ENCODE data around the gene CNTF.

- TF ChIP-seq EZH2 (IDR thresholded peaks at IDR 0.05; ENCODE audit: insufficient read depth, poor library complexity, severe bottlenecking), result no peak
- no peak for TF ChIP-seq EZH2phosphoT487 (IDR thresholded peaks at IDR 0.05; ENCODE audit: insufficient read depth, low read depth)
Observed at GRCh38 chr11:58608331-58608730, 14.1 kb upstream of the CNTF start.

Data from GM23248 (cell line).